ENCODE data around the gene CLINT1. TPM values are rescaled to one million over a fixed set of nuclear protein-coding genes. Genes with fewer than 3 reads are reported as not detected.

Gene CLINT1
- polyA plus RNA-seq, 1 experiment = 103 TPM

DNA sequence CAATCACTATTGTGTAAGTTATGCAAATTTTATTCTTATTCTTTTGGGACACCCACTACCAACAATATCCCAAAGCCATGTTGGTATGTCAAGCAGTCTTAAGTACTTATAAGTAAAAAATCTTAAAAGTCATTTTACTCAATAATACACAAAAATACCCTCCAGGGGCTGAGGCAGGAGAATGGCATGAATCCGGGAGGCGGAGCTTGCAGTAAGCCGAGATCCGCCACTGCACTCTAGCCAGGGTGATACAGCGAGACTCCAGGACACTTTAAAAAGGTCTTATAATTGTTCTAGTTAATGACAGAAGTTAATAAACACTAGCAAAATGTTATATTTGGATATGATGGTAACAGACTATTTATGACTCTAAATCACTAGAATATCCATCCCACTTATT lies 16.8 kb downstream of the CLINT1 start:
- POLR2A ChIA-PET = no interaction called here
- H3K27ac ChIP-seq (ENCODE audit: low read depth, low read length) = no peak overlapping the region
- no peak for DNase-seq (ENCODE audit: low read depth, low spot score)

DNA sequence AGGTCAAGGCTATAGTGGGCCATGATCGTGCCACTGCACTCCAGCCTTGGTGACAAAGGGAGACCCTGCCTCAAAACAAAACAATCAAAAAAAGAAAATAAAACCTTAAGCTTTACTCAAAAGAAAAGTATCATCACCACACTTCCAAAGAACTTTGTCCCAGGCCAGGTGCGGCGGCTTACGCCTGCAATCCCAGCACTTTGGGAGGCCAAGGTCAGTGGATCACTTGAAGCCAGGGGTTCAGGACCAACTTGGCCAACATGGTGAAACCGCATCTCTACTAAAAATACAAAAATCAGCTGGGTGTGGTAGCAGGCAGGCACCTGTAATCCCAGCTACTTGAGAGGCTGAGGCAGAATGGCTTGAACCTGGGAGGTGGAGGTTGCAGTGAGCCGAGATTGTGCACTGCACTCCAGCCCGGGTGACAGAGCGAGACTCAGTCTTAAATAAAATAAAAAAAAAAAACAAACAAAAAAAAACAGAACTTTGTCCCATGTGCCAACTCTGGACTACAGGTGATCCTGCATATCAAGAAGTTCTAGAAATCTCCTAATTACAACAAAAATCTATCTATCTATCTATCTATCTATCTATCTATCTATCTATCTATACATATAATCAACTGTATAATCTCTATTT lies 19.7 kb downstream of the CLINT1 start:
- TF ChIP-seq, protein P1, sequence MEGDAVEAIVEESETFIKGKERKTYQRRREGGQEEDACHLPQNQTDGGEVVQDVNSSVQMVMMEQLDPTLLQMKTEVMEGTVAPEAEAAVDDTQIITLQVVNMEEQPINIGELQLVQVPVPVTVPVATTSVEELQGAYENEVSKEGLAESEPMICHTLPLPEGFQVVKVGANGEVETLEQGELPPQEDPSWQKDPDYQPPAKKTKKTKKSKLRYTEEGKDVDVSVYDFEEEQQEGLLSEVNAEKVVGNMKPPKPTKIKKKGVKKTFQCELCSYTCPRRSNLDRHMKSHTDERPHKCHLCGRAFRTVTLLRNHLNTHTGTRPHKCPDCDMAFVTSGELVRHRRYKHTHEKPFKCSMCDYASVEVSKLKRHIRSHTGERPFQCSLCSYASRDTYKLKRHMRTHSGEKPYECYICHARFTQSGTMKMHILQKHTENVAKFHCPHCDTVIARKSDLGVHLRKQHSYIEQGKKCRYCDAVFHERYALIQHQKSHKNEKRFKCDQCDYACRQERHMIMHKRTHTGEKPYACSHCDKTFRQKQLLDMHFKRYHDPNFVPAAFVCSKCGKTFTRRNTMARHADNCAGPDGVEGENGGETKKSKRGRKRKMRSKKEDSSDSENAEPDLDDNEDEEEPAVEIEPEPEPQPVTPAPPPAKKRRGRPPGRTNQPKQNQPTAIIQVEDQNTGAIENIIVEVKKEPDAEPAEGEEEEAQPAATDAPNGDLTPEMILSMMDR (IDR thresholded peaks at IDR 0.05; ENCODE audit: low read depth, low read length) = no peak
- Histone ChIP-seq H3K27me3 (ENCODE audit: control insufficient read depth, insufficient read depth, low read length) (no peaks in the 10 kb centered on the region), H3K27ac (ENCODE audit: low read depth, low read length) (no peak overlapping the region), H3K9me3 (ENCODE audit: control insufficient read depth, insufficient read depth, low read length) (no peaks in the 10 kb centered on the region), H3K4me3 (ENCODE audit: low read depth, low read length) (no peak overlapping the region)
- POLR2A ChIA-PET = no interaction called here
- CTCF ChIA-PET = interaction anchor here (1.2 kb wide), 1 partner anchor 16 kb away, joined by 7 read pairs; no protein-coding TSS in a partner anchor
- no peak for DNase-seq (ENCODE audit: low read depth, low spot score)

More for the DNA sequence above, 16.8 kb downstream of the CLINT1 start:
- CTCF ChIA-PET = interaction anchor here (1.6 kb wide), 1 partner anchor 14 kb away, joined by 4 read pairs; no protein-coding TSS in a partner anchor
- TF ChIP-seq, protein P1 (IDR thresholded peaks at IDR 0.05; ENCODE audit: low read depth, low read length) = no peak
- Histone ChIP-seq H3K27me3 (ENCODE audit: control insufficient read depth, insufficient read depth, low read length) (no peaks in the 10 kb centered on the region), H3K4me3 (ENCODE audit: low read depth, low read length) (no peak overlapping the region), H3K9me3 (ENCODE audit: control insufficient read depth, insufficient read depth, low read length) (peaks cover under 1% of the 10 kb centered on the region)

DNA sequence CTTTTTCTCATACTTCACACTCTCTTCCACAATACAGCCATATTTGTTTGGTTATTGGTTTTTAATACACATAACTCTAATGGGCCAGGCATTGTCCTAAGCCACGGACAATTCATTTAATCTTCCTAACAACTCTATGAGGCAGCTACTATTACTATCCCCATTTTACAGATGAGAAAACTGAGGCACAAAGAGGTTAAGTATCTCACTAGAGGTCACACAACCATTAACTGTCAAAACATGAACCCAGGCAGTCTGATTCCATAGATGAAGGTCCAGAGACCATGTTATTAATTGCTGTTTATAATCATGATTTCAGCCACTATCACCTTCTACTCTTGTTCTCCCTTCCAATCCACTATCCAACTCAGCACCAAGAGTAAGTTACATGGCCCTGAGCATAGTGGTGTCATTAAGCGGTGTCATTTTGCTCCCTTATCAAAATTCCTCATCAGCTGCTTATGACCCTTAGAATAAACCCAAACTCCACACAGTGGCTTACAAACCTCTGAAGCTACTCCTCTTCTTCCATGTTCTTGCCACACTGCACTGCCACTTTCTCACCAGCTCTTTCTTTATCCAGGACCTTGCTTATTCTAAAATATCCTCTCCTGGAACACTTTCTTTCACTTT lies 22.7 kb downstream of the CLINT1 start:
- DNase-seq (ENCODE audit: low read depth, low spot score) = no peak
- Histone ChIP-seq H3K27ac (ENCODE audit: low read depth, low read length) (no peak overlapping the region), H3K9me3 (ENCODE audit: control insufficient read depth, insufficient read depth, low read length) (no peaks in the 10 kb centered on the region), H3K4me3 (ENCODE audit: low read depth, low read length) (no peak overlapping the region), H3K27me3 (ENCODE audit: control insufficient read depth, insufficient read depth, low read length) (no peaks in the 10 kb centered on the region)
- TF ChIP-seq, protein P1 (IDR thresholded peaks at IDR 0.05; ENCODE audit: low read depth, low read length) = no peak
- CTCF ChIA-PET = interaction anchor here (1.0 to 1.2 kb wide), 4 partner anchors 13 to 112 kb away, joined by 3 to 11 read pairs (median 4); no protein-coding TSS in a partner anchor
- POLR2A ChIA-PET = no interaction called here

DNA sequence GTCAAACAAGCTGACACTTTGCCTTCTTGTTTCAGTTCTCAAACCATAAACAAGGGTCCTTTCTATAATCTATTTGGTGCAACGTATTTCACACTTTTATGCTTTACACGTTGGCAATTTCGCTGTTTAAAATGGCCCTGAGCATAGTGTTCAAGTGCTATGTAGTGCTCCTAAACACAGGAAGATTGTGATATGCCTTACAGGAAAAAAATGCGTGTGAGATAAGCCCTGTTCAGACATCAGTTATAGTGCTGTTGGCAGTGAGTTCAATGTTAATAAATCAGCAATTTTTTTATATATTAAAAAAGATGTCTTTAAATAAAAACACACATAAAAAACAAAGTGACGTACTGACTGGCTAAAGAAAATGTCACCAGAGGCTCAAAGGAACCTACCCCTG lies 23.9 kb downstream of the CLINT1 start:
- H3K27me3 ChIP-seq (ENCODE audit: control insufficient read depth, insufficient read depth, low read length) = no peaks in the 10 kb centered on the region
- H3K4me3 ChIP-seq (ENCODE audit: low read depth, low read length) = no peak overlapping the region
- ChIA-PET CTCF (interaction anchor here (1.0 to 1.2 kb wide), 5 partner anchors 15 to 240 kb away, joined by 3 to 11 read pairs (median 4); no protein-coding TSS in a partner anchor), POLR2A (no interaction called here)
- DNase-seq (ENCODE audit: low read depth, low spot score) = no peak
- H3K27ac ChIP-seq (ENCODE audit: low read depth, low read length) = no peak overlapping the region
- no peaks in the 10 kb centered on the region for H3K9me3 ChIP-seq (ENCODE audit: control insufficient read depth, insufficient read depth, low read length)
- TF ChIP-seq, protein P1 (IDR thresholded peaks at IDR 0.05; ENCODE audit: low read depth, low read length) = no peak

All from AG04450 (cell line).